ENCODE measurements around the gene DPP9. TPM values are rescaled to one million over a fixed set of nuclear protein-coding genes. Genes with fewer than 3 reads are reported as not detected.

Gene DPP9
- total and polyA plus RNA-seq, 2 of the 13 experiments (the other 11 are each of a cell fraction or from before 2014, with no cell fraction given): 8.4 to 25.8 TPM

DNA sequence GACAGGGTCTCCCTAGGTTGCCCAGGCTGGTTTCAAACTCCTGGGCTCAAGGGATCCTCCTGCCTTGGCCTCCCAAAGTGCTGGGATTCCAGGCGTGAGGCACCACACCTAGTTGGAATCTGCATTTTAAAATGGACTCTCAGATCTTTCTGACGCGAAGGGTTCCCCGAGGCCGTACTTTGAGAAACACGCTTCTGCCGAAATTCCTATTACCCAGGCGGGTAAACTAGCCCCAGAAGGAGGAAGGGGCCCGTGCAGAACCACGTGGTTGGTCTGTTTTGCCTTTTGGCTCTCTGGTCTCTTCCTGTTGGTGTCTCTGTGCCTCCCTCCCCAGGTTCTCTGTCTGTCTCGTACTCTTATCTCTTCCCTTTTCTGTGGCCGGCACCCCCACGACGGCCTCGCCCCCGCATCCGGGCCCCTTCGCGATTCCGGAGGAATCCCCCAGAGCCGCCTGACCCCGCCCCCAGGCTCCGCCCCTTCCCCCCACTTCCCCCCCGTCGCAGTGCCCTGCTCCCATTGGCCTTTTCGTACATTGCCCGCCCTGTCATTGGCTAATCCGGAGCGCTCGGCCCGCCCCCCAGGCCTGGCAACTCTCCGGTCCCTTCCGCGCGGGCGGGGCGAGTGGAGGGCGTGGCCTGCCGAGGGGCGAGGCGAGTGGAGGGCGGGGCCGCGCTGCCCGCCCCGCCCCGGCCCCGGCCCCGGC is 84.7 kb downstream of the DPP9 start, which contains the start of gene TNFAIP8L1 (continued):
- TF ChIP-seq, protein P1, sequence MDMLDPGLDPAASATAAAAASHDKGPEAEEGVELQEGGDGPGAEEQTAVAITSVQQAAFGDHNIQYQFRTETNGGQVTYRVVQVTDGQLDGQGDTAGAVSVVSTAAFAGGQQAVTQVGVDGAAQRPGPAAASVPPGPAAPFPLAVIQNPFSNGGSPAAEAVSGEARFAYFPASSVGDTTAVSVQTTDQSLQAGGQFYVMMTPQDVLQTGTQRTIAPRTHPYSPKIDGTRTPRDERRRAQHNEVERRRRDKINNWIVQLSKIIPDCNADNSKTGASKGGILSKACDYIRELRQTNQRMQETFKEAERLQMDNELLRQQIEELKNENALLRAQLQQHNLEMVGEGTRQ (IDR thresholded peaks at IDR 0.05; ENCODE audit: low read depth, low read length): 0 out of 2 replicates have a peak, but pooled peaks have one; percentile 39
- TF ChIP-seq, protein P1 (CRISPR knock-in tag; IDR thresholded peaks at IDR 0.05; ENCODE audit: borderline replicate concordance): no peak
- TF ChIP-seq MED13 (CRISPR knock-in tag; IDR thresholded peaks at IDR 0.05): no peak
- TF ChIP-seq, protein P2, sequence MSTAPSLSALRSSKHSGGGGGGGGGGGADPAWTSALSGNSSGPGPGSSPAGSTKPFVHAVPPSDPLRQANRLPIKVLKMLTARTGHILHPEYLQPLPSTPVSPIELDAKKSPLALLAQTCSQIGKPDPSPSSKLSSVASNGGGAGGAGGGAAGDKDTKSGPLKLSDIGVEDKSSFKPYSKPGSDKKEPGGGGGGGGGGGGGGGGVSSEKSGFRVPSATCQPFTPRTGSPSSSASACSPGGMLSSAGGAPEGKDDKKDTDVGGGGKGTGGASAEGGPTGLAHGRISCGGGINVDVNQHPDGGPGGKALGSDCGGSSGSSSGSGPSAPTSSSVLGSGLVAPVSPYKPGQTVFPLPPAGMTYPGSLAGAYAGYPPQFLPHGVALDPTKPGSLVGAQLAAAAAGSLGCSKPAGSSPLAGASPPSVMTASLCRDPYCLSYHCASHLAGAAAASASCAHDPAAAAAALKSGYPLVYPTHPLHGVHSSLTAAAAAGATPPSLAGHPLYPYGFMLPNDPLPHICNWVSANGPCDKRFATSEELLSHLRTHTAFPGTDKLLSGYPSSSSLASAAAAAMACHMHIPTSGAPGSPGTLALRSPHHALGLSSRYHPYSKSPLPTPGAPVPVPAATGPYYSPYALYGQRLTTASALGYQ (CRISPR knock-in tag; IDR thresholded peaks at IDR 0.05): no peak
- TF ChIP-seq ETV5 (CRISPR knock-in tag; IDR thresholded peaks at IDR 0.05; ENCODE audit: borderline replicate concordance): peak; percentile 78
- TF ChIP-seq ZFP36 (IDR thresholded peaks at IDR 0.05; ENCODE audit: borderline replicate concordance, low read depth, low read length, partially characterized antibody): peak; percentile 9
- TF ChIP-seq FOXK2 (IDR thresholded peaks at IDR 0.05): no peak
- TF ChIP-seq, protein P3, sequence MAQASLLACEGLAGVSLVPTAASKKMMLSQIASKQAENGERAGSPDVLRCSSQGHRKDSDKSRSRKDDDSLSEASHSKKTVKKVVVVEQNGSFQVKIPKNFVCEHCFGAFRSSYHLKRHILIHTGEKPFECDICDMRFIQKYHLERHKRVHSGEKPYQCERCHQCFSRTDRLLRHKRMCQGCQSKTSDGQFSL (CRISPR knock-in tag; IDR thresholded peaks at IDR 0.05): peak; percentile 91
- TF ChIP-seq FOXA1 (IDR thresholded peaks at IDR 0.05): no peak
- TF ChIP-seq FOXA1 (CRISPR knock-in tag; IDR thresholded peaks at IDR 0.05): no peak
- 0 out of 2 replicates have a peak, but pooled peaks have one; percentile 16 for TF ChIP-seq HOXD1 (CRISPR knock-in tag; IDR thresholded peaks at IDR 0.05)
- no peak for TF ChIP-seq ZFP62 (CRISPR knock-in tag; IDR thresholded peaks at IDR 0.05)
- no peak for TF ChIP-seq ZNF17 (CRISPR knock-in tag; IDR thresholded peaks at IDR 0.05)
- no peak for TF ChIP-seq ZNF567 (CRISPR knock-in tag; IDR thresholded peaks at IDR 0.05; ENCODE audit: borderline replicate concordance)
- TF ChIP-seq TARDBP (CRISPR knock-in tag; IDR thresholded peaks at IDR 0.05): no peak
- no peak for TF ChIP-seq ZNF761 (CRISPR knock-in tag; conservative IDR thresholded peaks at IDR 0.05)
- no peak for TF ChIP-seq PHF5A (CRISPR knock-in tag; IDR thresholded peaks at IDR 0.05; ENCODE audit: low read depth, unreplicated experiment)
- TF ChIP-seq POGZ (CRISPR knock-in tag; IDR thresholded peaks at IDR 0.05): 0 out of 2 replicates have a peak, but pooled peaks have one; percentile 12
- TF ChIP-seq, protein P4, sequence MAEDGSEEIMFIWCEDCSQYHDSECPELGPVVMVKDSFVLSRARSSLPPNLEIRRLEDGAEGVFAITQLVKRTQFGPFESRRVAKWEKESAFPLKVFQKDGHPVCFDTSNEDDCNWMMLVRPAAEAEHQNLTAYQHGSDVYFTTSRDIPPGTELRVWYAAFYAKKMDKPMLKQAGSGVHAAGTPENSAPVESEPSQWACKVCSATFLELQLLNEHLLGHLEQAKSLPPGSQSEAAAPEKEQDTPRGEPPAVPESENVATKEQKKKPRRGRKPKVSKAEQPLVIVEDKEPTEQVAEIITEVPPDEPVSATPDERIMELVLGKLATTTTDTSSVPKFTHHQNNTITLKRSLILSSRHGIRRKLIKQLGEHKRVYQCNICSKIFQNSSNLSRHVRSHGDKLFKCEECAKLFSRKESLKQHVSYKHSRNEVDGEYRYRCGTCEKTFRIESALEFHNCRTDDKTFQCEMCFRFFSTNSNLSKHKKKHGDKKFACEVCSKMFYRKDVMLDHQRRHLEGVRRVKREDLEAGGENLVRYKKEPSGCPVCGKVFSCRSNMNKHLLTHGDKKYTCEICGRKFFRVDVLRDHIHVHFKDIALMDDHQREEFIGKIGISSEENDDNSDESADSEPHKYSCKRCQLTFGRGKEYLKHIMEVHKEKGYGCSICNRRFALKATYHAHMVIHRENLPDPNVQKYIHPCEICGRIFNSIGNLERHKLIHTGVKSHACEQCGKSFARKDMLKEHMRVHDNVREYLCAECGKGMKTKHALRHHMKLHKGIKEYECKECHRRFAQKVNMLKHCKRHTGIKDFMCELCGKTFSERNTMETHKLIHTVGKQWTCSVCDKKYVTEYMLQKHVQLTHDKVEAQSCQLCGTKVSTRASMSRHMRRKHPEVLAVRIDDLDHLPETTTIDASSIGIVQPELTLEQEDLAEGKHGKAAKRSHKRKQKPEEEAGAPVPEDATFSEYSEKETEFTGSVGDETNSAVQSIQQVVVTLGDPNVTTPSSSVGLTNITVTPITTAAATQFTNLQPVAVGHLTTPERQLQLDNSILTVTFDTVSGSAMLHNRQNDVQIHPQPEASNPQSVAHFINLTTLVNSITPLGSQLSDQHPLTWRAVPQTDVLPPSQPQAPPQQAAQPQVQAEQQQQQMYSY (CRISPR knock-in tag; IDR thresholded peaks at IDR 0.05): no peak
- no peak for TF ChIP-seq SSRP1 (CRISPR knock-in tag; IDR thresholded peaks at IDR 0.05)
- TF ChIP-seq ZNF543 (CRISPR knock-in tag; IDR thresholded peaks at IDR 0.05): 0 out of 2 replicates have a peak, but pooled peaks have one; percentile 34
- TF ChIP-seq HMG20A (CRISPR knock-in tag; IDR thresholded peaks at IDR 0.05; ENCODE audit: borderline replicate concordance): no peak
- no peak for TF ChIP-seq RELA (CRISPR knock-in tag; IDR thresholded peaks at IDR 0.05)
- TF ChIP-seq, protein P5, sequence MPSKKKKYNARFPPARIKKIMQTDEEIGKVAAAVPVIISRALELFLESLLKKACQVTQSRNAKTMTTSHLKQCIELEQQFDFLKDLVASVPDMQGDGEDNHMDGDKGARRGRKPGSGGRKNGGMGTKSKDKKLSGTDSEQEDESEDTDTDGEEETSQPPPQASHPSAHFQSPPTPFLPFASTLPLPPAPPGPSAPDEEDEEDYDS (CRISPR knock-in tag; IDR thresholded peaks at IDR 0.05): peak; percentile 39; the same call in 1 of the 2 replicates
